SK-N-SH treated with all-trans-retinoic acid at 6 μM for 48 hours (cell line): ENCODE results near the gene IFT57.

Experiments
- CREB5 ChIP-seq: fragments of 250-450 bp; sonication (Bioruptor Pico); IDR thresholded peaks from 2 replicates; pipeline ENCODE4 v1.5.1; 2020; ENCODE audit warnings: low read depth, mild to moderate bottlenecking, moderate library complexity
- CSDC2 ChIP-seq: fragments of 250-450 bp; sonication (Bioruptor Pico); IDR thresholded peaks from 2 replicates; pipeline ENCODE4 v1.5.0; 2020; ENCODE audit warnings: mild to moderate bottlenecking, moderate library complexity
- ESRRG ChIP-seq: fragments of 250-450 bp; sonication (Bioruptor Pico); IDR thresholded peaks from 2 replicates; pipeline ENCODE4 v1.6.1; 2021; ENCODE audit warnings: mild to moderate bottlenecking
- GLIS3 ChIP-seq: fragments of 250-450 bp; sonication (Bioruptor Pico); IDR thresholded peaks from 2 replicates; pipeline ENCODE4 v1.5.0; 2020; ENCODE audit warnings: mild to moderate bottlenecking, moderate library complexity
- ISL1 ChIP-seq: fragments of 250-450 bp; sonication (Bioruptor Pico); IDR thresholded peaks from 2 replicates; pipeline ENCODE4 v2.1.2; 2022; ENCODE audit warnings: mild to moderate bottlenecking, moderate library complexity
- POU6F1 ChIP-seq: fragments of 250-450 bp; sonication (Bioruptor Pico); IDR thresholded peaks from 2 replicates; pipeline ENCODE4 v1.8.0; 2021; ENCODE audit warnings: low read depth, mild to moderate bottlenecking, moderate library complexity, borderline replicate concordance
- PPARA ChIP-seq: fragments of 250-450 bp; sonication (Bioruptor Pico); IDR thresholded peaks from 2 replicates; pipeline ENCODE4 v1.5.0; 2020; ENCODE audit warnings: mild to moderate bottlenecking, borderline replicate concordance
- RARB ChIP-seq: fragments of 250-450 bp; sonication (Bioruptor Pico); IDR thresholded peaks from 2 replicates; pipeline ENCODE4 v1.8.0; 2021; ENCODE audit warnings: mild to moderate bottlenecking, moderate library complexity
- SNAI2 ChIP-seq: fragments of 250-450 bp; sonication (Bioruptor Pico); IDR thresholded peaks from 2 replicates; pipeline ENCODE4 v1.5.0; 2020; ENCODE audit warnings: mild to moderate bottlenecking, moderate library complexity
- ZFP3 ChIP-seq: fragments of 250-450 bp; sonication (Bioruptor Pico); IDR thresholded peaks from 2 replicates; pipeline ENCODE4 v1.5.0; 2020; ENCODE audit warnings: mild to moderate bottlenecking, moderate library complexity
- ZFP30 ChIP-seq: fragments of 450-650 bp; formaldehyde crosslinking; IDR thresholded peaks from 2 replicates; pipeline ENCODE4 v1.5.0; 2022; ENCODE audit warnings: mild to moderate bottlenecking, moderate library complexity
- ZNF70 ChIP-seq: fragments of 450-650 bp; formaldehyde crosslinking; IDR thresholded peaks from 2 replicates; pipeline ENCODE4 v1.5.0; 2020; ENCODE audit warnings: mild to moderate bottlenecking, moderate library complexity

DNA sequence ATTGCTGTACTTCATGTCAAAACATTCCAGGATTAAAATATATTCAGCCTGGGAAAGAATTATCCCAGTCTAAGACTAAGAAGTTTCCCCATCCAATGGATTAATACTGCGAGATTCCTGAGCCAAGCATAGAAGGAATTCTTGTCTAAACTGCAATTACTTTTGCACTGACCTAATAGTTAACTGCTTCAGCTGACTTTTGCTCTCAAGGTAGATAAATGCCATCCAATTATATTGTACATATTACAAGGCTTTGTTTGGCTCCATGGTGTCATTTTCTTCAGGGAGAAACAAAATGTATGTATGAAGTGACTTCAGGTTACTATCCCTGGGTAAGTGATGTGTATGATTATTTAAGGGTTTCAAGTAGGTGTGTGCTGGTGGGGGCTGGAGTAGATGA is 6.1 kb upstream of the IFT57 start:
- no peak for TF ChIP-seq SNAI2
- TF ChIP-seq ZNF70 = no peak
- no peak for TF ChIP-seq ZFP30 (CRISPR knock-in tag)
- TF ChIP-seq ESRRG (CRISPR knock-in tag) = no peak
- no peak for TF ChIP-seq CREB5 (CRISPR knock-in tag)
- TF ChIP-seq ZFP3 (CRISPR knock-in tag) = no peak
- TF ChIP-seq ISL1 (CRISPR knock-in tag) = no peak
- no peak for TF ChIP-seq PPARA (CRISPR knock-in tag)
- TF ChIP-seq POU6F1 = no peak
- no peak for TF ChIP-seq GLIS3 (CRISPR knock-in tag)
- TF ChIP-seq CSDC2 = no peak
- TF ChIP-seq RARB (CRISPR knock-in tag) = no peak
